ENCODE results near the gene CYFIP1.

Gene CYFIP1

DNA sequence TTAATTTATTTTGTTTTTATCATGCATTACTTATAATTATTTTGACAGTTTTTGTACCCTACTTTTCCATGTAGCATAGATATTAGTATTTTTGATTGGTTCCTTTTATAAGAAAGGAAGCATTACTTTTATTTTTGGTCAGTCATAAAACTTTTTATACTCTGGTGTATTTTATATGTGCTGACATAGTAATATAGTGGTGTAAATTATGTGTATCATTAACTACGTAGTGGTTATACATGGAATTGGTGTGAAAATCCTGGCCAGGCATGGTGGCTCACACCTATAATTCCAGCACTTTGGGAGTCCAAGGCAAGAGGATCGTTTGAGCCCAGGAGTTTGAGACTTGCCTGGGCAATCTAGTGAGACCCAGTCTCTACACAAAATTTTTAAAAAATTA is 160.5 kb downstream of the CYFIP1 start:
- DNase-seq = no peak

All from nucleus accumbens (tissue), 56 donors.